Measurements from ENCODE around the gene UBFD1.
"Not testable (repeated sequence)": the region's sequence is repeated elsewhere in the genome, so short reads cannot be mapped to it uniquely, and the experiment has no call there.

Gene UBFD1

DNA sequence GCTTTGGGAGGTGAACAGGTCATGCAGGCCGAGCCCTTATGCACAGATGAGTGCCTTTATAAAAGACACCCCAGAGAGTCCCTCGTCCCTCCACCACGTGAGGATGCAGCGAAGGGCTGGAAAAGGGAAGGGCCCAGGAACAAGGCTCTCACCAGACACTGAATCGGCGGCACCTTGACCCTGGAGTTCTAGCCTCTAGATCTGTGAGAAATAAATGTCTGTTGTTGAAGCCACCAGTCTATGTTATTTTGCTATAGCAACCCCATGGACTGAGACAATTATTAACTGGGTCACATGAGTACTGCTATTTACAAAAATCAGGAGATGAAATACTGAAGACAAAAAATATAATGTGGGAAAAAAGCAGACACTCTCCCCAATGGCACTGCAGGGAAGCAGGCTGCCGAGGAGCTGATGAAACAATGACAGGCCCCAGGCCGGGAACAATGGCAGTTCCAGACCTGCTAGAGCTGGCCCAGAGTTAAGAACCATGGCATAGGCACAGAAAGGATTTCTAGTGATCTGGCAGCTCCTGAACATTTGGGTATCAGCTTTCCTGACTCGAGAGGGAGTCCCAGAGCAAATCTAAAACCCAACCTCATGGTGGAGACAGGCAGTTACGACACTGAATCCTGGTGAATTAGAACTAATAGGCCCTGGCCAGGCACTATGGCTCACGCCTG is 29.4 kb upstream of the UBFD1 start:
- no peak for DNase-seq

DNA sequence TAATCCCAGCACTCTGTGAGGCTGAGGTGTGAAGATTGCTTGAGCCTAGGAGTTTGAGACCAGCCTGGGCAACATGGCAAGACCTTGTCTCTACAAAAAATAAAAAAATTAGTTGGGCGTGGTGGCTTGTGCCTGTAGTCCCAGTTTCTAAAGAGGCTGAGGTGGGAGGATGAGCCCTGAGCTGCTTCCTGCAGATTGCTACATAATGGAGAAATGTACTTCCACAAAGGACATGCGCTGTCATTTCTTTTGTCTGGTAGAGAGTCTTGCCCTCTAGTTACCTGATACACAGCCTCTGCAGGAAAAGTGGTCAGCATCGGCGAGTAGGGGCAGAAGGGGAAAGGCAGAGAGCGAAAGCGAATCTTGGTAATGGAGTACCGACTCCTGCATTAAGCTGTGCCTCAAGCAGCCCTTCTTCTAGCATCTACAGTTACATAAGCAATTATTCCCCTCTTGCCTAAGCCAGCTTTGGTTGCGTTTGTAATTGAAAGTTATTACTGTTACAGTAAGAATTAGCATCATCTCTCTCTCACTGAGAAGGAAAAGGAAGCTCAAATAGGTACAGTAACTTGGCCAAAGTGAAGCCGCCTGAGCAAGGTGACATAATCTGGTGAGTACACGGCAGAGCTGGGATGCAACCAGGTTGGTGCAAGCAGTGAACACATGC is 28.8 kb upstream of the UBFD1 start:
- DNase-seq: no peak

DNA sequence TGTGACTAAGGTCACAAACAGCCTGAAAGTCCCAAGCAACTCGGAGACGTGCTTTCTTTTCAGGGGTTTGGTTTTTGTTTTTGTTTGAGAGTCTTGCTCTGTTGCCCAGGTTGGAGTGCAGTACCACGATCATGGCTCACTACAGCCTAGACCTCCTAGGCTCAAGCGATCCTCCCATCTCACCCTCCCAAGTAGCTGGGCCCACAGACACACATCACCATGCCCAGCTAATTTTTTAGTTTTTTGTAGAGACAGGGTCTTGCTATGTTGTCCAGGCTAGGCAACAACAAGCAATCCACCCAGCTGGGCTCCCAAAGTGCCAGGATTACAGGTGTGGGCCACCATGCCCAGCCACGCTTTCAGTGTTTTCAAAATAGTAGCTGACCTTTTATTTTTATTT is 27.5 kb upstream of the UBFD1 start:
- DNase-seq: no peak

DNA sequence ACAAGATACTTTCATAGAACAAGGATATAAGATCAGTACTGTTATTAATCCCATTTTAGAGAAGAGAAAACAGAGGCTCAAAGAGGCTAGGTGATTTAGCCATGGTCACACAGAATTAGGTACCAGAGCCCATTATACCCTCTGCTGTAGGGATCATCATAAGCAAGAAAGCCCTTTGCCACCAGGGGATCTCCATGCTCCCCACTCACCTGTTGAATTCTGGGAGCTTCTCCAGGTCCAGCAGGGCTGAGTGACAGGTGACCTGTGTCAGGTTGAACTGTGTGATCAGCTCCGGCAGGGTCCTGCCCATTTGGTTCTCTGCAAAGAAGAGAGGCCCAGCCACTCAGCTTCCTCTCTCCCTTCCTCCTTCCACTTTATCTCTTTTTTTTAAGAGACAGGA is 25.1 kb upstream of the UBFD1 start:
- no peak for DNase-seq

DNA sequence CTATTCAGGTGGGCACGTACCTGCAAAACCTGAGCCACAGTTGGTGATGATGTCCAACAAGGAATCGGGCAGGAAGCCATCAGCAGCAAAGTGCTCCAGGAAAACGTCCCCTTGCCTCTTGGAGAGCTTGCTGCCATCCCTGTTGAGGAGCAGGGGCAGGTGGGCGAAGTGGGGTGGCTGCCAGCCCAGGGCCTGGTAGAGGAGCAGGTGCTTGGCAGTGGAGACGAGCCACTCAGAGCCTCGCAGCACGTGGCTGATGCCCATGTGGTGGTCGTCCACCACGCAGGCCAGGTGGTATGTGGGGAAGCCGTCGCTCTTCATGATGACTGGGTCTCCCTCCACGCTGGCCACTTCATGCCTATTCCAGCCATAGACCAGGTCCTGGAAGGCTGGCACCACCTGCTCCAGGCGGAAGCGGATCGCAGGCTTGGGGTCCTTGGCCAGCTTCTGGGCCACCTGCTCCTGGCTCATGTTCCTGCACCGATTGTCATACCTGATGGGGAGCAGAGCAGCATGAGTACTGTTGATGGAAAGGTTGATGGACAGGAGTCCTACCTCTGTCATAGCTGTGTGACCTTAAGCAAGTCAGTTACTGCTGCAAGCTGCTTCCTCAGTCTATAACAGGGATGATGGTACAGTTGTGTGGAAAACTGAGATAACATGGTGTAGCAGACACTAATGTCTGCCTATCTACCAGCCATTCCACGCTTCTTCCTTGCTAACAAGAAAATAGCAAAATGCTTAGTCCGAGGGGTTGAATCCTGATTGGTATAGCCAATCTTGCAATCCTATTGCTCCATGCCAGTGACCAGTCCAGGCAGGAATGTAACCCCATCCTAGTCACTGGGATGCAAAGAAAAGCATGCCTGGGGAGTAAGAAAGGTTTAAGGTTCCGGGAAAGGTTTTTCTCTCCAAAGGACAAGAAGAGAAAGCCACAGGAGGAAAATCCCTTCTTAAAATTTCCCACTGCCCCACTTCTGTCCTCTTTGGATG is 22.4 kb upstream of the UBFD1 start:
- no peak for DNase-seq

DNA sequence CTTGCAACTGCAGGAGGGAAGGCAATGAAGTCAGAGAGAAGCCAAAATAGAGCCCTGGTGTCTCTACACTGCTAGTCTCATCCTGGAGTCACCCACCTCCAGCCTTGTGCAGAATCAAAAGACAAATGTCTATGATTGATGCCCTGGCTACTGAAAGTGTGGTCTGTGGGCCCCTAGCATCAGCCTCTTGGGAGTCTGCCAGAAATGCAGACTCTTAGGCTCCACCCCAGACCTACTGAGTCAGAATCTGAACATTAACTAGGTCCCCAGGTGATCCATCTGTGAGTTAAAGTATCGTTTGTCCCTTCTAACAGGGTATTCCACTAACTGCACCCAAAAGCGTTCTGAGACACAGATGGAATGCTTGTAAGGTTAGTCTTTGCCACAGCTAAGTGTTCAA is 21.6 kb upstream of the UBFD1 start:
- DNase-seq: no peak

DNA sequence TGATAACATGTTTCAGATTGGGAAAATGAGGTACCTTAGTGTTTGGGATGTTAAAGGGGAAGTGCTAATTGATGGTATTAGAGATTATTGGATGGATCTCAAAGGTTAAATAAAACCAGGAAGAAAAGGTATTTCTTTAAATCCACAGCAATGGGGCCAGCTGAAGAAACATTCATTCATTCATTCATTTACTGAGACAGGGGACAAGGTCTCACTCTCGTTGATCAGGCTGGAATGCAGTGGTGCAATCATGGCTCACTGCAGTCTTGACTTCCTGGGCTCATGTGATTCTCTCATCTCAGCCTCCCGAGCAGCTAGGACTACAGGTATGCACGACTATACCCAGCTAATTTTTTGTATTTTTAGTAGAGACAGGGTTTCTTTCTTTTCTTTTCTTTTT is 20.1 kb upstream of the UBFD1 start:
- DNase-seq: no peak

DNA sequence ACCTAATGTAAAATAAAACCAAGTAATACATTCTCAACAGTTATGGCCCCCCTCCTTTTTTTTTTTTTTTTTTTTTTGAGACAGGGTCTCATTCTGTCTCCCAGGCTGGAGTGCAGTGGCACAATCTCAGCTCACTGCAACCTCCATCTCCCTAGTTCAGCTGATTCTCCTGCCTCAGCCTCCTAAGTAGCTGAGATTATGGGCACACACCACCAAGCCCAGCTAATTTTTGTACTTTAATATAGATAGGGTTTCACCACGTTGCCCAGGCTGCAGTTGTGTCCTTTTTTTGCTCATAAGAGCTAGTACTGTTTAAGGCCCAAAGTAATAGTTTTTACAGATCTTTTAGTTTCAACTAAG is 18.6 kb upstream of the UBFD1 start:
- no peak for DNase-seq

DNA sequence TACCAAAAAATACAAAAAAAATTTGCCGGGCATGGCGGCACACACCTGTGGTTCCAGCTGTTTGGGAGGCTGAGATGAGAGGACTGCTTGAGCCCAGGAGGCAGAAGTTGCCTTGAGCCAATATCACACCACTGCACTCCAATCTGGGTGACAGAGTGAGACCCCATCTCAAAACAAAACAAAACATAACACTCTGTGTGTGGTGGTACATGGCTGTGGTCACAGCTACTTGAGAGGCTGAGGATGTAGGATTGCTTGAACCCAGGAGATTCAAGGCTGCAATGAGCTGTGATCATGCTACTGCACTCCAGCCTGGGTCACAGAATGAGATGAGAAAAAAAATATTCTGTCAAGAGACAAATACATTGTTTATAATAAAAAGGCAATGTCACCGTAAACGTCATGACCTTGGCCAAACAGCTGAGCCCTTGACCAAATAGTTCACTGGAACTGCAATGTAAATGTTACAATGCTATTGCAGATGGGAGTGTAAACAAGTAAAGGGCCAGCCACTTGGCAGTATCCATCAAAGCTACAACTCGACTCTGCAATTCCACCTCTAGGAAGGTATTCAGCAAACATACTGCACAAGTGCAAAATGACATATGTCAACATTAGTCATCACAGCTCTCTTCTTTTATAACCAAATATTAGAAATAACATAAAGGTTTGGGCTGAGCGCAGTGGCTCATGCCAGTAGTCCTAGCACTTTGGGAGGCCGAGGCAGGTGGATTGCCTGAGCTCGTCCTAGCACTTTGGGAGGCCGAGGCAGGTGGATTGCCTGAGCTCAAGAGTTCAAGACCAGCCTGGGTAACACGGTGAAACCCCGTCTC is 17.3 kb upstream of the UBFD1 start:
- DNase-seq: no peak

DNA sequence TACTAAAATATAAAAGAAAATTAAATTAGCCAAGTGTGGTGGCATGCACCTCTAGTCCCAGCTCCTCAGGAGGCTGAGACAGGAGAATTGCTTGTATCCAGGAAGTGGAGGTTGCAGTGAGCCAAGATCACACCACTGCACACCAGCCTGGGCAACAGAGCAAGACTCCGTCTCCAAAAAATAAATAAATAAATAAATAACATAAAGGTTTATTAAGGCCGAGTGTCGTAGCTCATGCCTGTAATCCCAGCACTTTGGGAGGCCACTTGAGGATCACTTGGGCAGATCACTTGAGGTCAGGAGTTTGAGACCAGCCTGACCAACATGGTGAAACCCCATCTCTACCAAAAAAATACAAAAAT is 16.7 kb upstream of the UBFD1 start:
- DNase-seq: not testable (repeated sequence)

DNA sequence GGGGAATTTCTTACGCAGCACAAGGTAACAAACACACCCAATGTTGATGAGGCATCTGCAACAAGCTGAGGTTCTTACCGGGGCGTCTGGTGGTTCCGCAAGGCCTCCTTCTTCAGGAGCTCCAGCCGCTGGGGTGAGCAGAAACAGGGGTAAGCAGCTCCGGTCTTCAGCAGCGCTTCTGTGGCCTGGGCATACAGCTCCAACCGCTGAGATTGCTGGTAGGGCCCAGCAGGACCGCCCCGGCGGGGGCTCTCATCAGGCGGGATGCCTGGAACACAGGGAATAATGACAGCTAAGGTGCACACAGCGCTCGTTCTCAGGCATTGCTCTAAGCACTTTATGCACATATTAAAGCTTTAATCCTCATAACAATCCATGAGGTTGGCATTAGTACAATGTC is 13.1 kb upstream of the UBFD1 start:
- no peak for DNase-seq

DNA sequence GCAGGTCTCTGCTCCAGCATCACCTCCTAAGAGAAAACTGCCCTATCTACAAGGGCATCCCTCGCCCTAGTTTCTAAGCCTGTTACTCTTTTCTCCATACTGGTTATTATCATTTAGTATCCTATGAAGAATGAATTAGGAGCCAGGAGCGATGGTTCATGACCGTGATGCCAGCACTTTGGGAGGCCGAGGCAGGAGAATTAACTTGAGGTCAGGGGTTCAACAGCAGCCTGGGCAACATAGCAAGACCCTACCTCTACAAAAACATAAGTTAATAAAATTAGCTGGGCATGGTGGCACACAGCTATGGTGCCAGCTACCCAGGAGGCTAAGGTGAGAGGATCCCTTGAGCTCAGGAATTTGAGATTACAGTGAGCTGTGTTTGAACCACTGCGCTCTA is 7.6 kb upstream of the UBFD1 start:
- no peak for DNase-seq

DNA sequence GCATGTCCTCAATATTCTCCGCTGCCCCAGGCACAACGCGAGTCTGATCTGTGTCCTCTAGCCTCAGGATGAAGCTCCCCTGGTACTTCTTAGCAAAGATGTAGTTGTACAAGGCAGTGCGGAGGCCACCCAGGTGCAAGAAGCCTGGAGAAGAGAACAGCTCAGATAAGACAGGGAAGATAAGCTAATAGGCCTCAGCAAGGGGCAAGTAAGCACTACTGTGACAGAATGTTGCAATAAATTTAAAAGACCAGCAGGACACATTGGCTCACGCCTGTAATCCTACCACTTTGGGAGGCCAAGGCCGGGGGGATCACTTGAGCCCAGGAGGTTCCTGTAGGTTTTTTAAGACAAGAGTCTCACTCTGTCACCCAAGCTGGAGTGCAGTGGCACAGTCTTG is 5.4 kb upstream of the UBFD1 start:
- DNase-seq: no peak

DNA sequence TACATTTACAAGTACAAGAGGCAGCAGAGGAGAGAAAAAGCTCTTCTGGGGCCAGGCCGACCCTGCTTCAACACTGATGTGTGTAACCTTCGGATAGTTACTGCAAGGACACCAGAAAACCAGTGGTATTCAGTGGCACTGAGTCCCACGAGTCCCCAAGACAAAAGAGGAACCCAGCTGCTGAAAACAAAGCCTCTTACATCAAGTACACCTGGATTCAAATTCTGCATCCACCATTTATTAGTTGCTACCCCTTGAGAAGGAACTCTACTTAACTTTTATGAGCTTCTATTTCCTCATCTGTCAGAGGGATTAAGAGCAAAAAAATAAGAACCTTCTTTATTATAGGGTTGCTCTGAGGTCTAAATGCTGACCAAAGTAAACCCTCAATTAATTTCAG is 3.0 kb upstream of the UBFD1 start:
- DNase-seq: no peak

DNA sequence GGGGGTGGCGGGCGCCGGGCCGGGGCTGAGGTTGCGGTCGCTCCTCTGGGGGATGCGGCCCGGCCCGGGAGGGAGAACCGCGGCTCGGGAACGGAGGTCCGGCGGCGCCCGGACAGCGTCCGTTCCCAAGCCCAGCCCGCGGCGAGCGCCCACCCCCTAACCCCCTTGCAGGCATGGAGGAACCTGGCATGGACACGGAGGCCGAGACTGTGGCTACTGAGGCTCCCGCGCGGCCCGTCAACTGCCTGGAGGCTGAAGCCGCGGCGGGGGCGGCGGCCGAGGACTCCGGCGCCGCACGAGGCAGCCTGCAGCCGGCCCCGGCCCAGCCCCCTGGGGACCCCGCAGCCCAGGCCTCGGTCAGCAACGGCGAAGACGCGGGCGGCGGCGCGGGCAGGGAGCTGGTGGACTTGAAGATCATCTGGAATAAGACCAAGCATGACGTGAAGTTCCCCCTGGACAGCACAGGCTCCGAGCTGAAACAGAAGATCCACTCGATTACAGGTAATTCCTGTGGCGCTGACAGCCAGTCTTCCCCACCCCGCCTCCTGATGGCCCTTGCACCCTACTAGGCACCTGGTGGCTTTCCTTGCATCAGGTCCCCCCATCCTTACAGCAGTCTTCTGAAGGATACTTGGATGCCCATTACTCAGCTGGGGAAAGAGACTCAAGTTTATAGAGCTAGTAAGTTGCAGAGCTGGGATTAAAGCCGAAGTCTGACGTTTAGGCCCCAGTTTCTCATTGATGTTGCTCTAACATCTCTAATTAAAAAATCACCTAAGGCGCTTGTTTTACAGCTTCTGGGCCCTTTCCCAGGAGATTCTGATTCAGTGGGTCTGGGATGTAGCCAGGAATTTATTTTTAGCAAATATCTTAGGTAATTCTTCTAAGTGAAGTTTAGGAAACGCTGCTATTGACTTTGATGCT is 514 bp downstream of the UBFD1 start:
- DNase-seq: no peak

DNA sequence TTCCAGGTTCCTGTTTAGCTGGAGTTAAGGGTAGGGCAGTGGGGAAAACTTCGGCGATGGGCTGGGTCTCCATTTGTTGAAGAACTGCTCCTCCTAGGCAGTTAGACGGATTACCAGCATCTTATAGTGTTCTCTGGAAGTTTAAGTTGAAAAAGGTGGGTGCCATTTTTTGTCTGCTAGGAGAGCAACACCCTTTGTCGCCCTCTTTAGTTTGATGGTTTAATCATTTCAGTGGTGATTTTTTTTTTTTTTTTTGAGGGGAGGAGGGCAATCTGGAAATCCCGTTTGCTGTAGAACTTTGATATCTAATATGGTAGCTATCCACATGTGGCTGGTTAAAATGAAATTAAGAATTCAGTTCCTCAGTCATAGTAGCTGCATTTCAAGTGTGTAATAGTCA is 4.1 kb downstream of the UBFD1 start:
- DNase-seq: no peak

DNA sequence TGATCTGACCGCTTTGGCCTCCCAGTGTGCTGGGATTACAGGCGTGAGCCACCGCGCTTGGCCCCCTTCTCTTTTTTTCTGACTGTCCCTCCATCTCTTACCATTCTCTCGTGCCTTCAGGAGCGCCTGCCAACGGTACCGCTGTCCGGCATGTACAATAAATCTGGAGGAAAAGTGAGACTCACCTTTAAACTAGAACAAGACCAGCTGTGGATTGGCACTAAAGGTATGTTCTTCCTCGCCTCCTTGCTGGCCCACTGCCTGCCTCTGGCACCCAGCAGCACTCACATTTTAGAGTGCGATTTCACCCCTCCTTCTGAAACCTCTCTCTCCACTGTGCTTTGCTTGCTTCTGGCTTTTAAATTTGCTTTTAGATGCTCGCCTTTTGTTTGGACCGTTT is 5.0 kb downstream of the UBFD1 start:
- no peak for DNase-seq

DNA sequence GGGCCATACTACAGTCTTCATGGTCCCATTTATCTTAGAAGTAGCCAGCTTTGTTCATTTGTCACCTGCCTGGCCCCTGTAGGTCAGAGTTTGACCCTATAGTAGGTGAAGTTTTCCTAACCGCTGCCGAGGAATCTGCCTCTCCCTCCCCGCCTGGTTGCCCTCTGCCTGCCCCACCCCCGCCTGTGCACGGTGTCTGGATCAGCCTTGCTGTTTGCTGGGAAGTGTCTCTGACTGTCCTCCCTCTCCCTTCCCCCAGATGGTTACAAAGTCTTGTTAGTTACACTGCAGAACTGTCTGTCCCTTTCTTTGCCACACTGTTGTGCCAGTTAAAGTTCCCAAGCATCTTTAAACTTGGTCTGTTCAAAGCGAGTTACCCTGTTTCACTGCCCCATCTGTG is 5.7 kb downstream of the UBFD1 start:
- no peak for DNase-seq

DNA sequence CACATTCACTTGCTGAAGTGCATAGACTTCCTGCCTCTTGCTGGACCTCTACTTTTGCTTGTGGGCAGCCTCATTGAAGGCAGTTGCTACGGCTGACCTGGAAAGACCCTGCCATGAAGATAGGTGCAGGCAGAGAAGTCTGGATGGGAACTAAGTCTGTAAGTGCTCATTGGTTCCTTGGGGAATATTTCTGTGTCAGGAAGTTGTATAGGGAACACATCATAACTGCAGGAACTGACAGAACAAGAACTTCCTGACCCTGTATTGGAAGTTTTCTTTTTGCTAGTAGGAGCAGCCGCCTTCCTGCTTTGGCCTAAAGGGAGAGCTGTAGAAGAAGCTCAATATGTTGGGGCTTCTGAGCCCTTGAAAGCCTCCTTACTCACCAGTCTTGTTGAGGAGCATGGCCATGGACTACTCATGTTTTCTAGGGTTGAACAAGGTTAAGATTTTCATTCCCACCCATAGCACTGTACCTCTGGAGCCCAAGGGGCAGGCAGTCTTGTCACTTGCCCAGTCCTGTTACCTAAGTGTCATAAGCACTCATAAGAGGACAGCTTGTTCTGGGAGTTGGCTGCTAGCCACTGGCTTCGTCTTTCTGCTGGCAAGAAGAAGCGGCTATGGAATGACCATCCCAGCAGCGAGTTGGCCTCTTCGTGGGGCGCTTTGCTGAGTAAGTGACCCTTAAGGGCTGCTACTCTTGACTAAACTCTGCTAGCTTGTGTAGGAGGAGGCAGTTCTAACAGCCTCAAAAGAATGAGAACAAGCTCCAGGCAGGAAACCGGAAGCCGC is 7.2 kb downstream of the UBFD1 start:
- DNase-seq: no peak

DNA sequence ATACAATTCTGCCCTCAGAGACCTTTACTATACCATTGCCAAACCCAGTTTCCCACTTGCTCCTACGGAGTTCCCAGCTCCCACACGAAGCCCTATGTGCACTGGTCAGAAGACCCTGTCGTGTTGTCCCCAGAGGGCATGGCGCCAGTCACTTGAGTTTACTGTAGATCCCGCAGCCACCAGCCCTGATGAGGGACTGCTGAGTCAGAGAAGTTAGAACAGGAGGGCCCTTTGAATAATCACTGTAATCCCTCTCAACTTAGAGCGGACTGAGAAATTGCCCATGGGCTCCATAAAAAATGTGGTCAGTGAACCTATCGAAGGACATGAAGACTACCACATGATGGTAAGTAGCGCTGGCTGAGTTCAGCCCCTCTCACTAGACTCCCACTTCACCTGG is 9.2 kb downstream of the UBFD1 start:
- DNase-seq: no peak

DNA sequence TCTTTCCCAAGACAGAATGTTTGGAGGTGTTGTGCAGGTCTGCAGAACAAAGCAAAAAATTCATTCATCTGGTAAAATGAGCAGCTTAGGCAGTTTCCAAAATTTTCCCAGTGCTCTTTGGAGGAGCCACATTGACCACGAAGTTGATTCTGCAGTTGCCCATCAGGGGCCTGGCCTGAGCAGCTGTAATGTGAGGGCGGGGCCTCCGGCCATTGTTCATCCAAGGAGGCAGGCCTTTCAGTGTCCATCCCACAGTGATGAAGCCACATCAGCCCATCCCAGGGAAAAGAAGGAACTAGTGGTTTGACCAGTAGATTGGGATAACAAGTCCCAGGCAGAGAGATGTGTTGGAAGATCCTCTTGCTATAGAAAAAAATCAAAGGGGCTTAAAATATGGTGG is 10.1 kb downstream of the UBFD1 start:
- DNase-seq: no peak

Measured in effector CD8-positive, alpha-beta T cell (primary cell).